Measurements from ENCODE around the gene ZNF343. TPM values are rescaled to one million over a fixed set of nuclear protein-coding genes. Genes with fewer than 3 reads are reported as not detected.

The ZNF343 gene
- total and polyA plus RNA-seq, 2 experiments from 2014 or later = 6.2 to 7.0 TPM

- H3K27me3 ChIP-seq = no peaks in the 10 kb centered on the region
- H3K9me3 ChIP-seq (ENCODE audit: low read depth) = no peaks in the 10 kb centered on the region
- peaks cover 5% of the 10 kb centered on the region for H3K4me1 ChIP-seq (ENCODE audit: insufficient read depth)
- no peaks in the 10 kb centered on the region for H3K9me2 ChIP-seq (replicated peaks; ENCODE audit: insufficient read depth)
- no peak overlapping the region for H2AFZ ChIP-seq
- no peak overlapping the region for H3K4me2 ChIP-seq
- H3K79me2 ChIP-seq = peaks cover 47% of the 10 kb centered on the region
- DNase-seq (ENCODE audit: low spot score) = no peak
- H3K4me3 ChIP-seq = no peak overlapping the region
- H3K36me3 ChIP-seq (replicated peaks; ENCODE audit: insufficient read depth, low read depth) = no peaks in the 10 kb centered on the region
- H4K20me1 ChIP-seq (ENCODE audit: insufficient read depth, poor library complexity, severe bottlenecking) = peaks cover 41% of the 10 kb centered on the region
- TF ChIP-seq EZH2 (IDR thresholded peaks at IDR 0.05; ENCODE audit: borderline replicate concordance) (no peak), EZH2phosphoT487 (IDR thresholded peaks at IDR 0.05; ENCODE audit: low read depth, severe bottlenecking, unreplicated experiment) (no peak), CTCF (IDR thresholded peaks at IDR 0.05; ENCODE audit: poor library complexity) (no peak)
- WGBS (ENCODE audit: low lambda C conversion rate, missing lambda C conversion rate) = 98% methylated on average over 6 of the region's 6 CpGs
- no peak overlapping the region for H3K27ac ChIP-seq
These were observed 43.6 kb downstream of the ZNF343 start for GRCh38 chr20:2465100-2465499.

- 82% methylated on average over 9 of the region's 9 CpGs for WGBS (ENCODE audit: low lambda C conversion rate, missing lambda C conversion rate)
- H3K4me3 ChIP-seq = no peak overlapping the region
- no peaks in the 10 kb centered on the region for H3K9me2 ChIP-seq (replicated peaks; ENCODE audit: insufficient read depth)
- H3K36me3 ChIP-seq (replicated peaks; ENCODE audit: insufficient read depth, low read depth) = no peaks in the 10 kb centered on the region
- no peaks in the 10 kb centered on the region for H3K27me3 ChIP-seq
- peaks cover 34% of the 10 kb centered on the region for H3K79me2 ChIP-seq
- no peaks in the 10 kb centered on the region for H3K9me3 ChIP-seq (ENCODE audit: low read depth)
- no peak overlapping the region for H2AFZ ChIP-seq
- no peak overlapping the region for H3K4me2 ChIP-seq
- no peak for TF ChIP-seq EZH2 (IDR thresholded peaks at IDR 0.05; ENCODE audit: borderline replicate concordance)
- TF ChIP-seq CTCF (IDR thresholded peaks at IDR 0.05; ENCODE audit: poor library complexity) = no peak
- no peak for TF ChIP-seq EZH2phosphoT487 (IDR thresholded peaks at IDR 0.05; ENCODE audit: low read depth, severe bottlenecking, unreplicated experiment)
- H3K4me1 ChIP-seq (ENCODE audit: insufficient read depth) = no peaks in the 10 kb centered on the region
- H4K20me1 ChIP-seq (ENCODE audit: insufficient read depth, poor library complexity, severe bottlenecking) = peaks cover 30% of the 10 kb centered on the region
- no peak overlapping the region for H3K27ac ChIP-seq
- DNase-seq (ENCODE audit: low spot score) = no peak
These were observed 44.9 kb downstream of the ZNF343 start for GRCh38 chr20:2463616-2464365.

GRCh38 chr20:2462484-2462883 lies 46.2 kb downstream of the ZNF343 start:
- Histone ChIP-seq H4K20me1 (ENCODE audit: insufficient read depth, poor library complexity, severe bottlenecking) (peaks cover 17% of the 10 kb centered on the region), H3K4me2 (no peak overlapping the region), H3K27me3 (no peaks in the 10 kb centered on the region), H3K36me3 (replicated peaks; ENCODE audit: insufficient read depth, low read depth) (no peaks in the 10 kb centered on the region), H3K4me1 (ENCODE audit: insufficient read depth) (no peaks in the 10 kb centered on the region), H3K9me3 (ENCODE audit: low read depth) (no peaks in the 10 kb centered on the region), H2AFZ (no peak overlapping the region), H3K79me2 (peaks cover 21% of the 10 kb centered on the region), H3K27ac (no peak overlapping the region), H3K9me2 (replicated peaks; ENCODE audit: insufficient read depth) (no peaks in the 10 kb centered on the region), H3K4me3 (no peak overlapping the region)
- WGBS (ENCODE audit: low lambda C conversion rate, missing lambda C conversion rate) = 98% methylated on average over 3 of the region's 3 CpGs
- no peak for TF ChIP-seq CTCF (IDR thresholded peaks at IDR 0.05; ENCODE audit: poor library complexity)
- no peak for TF ChIP-seq EZH2phosphoT487 (IDR thresholded peaks at IDR 0.05; ENCODE audit: low read depth, severe bottlenecking, unreplicated experiment)
- no peak for TF ChIP-seq EZH2 (IDR thresholded peaks at IDR 0.05; ENCODE audit: borderline replicate concordance)
- DNase-seq (ENCODE audit: low spot score) = no peak

Measured in hepatocyte (in vitro differentiated cells).